Measurements from ENCODE around the gene PLEK.
"Not testable (repeated sequence)": the region's sequence is repeated elsewhere in the genome, so short reads cannot be mapped to it uniquely, and the experiment has no call there.

PLEK gene

GRCh38 chr2:68365087-68365486 lies at the start of gene PLEK:
Gene PLEK (plus strand): TSS chr2:68365282. CDS start chr2:68365352, 70 bp downstream.
- DNase-seq = peak in 1 of 2 donors; percentile 38

GRCh38 chr2:68316111-68316510 lies 49.0 kb upstream of the PLEK start:
- no peak for DNase-seq

- DNase-seq = peak in 1 of 2 donors; percentile 23
Observed at GRCh38 chr2:68317971-68318913, 46.8 kb upstream of the PLEK start.

GRCh38 chr2:68318914-68319397 lies 46.1 kb upstream of the PLEK start:
- peak in 1 of 2 donors; percentile 57 for DNase-seq

GRCh38 chr2:68319398-68320117 lies 45.5 kb upstream of the PLEK start, which contains the start of gene CNRIP1:
Gene CNRIP1 (minus strand): TSS chr2:68319949. CDS start chr2:68319400, 549 bp downstream.
- DNase-seq = peak; percentile 57 to 64

- no peak for DNase-seq
Observed at GRCh38 chr2:68320118-68320641, 44.9 kb upstream of the PLEK start.

- no peak for DNase-seq
Observed at GRCh38 chr2:68325056-68325455, 40.0 kb upstream of the PLEK start.

- DNase-seq = no peak
Observed at GRCh38 chr2:68328901-68329300, 36.2 kb upstream of the PLEK start.

GRCh38 chr2:68330691-68331090 lies 34.4 kb upstream of the PLEK start:
- DNase-seq = no peak

- DNase-seq = no peak
Observed at GRCh38 chr2:68333009-68333408, 32.1 kb upstream of the PLEK start.

- no peak for DNase-seq
Observed at GRCh38 chr2:68333931-68334330, 31.2 kb upstream of the PLEK start.

GRCh38 chr2:68336192-68336591 lies 28.9 kb upstream of the PLEK start:
- peak in 1 of 2 donors; percentile 5 for DNase-seq

GRCh38 chr2:68340226-68341061 lies 24.6 kb upstream of the PLEK start:
- DNase-seq = peak in 1 of 2 donors; percentile 25

- DNase-seq = no peak
Observed at GRCh38 chr2:68341062-68341329, 24.1 kb upstream of the PLEK start.

- DNase-seq = no peak
Observed at GRCh38 chr2:68341583-68341982, 23.5 kb upstream of the PLEK start.

GRCh38 chr2:68342470-68342869 lies 22.6 kb upstream of the PLEK start:
- no peak for DNase-seq

GRCh38 chr2:68344031-68344430 lies 21.1 kb upstream of the PLEK start:
- no peak for DNase-seq

GRCh38 chr2:68345129-68345875 lies 19.8 kb upstream of the PLEK start:
- no peak for DNase-seq

GRCh38 chr2:68349091-68349490 lies 16.0 kb upstream of the PLEK start:
- DNase-seq = not testable (repeated sequence)

GRCh38 chr2:68351997-68352396 lies 13.1 kb upstream of the PLEK start:
- no peak for DNase-seq

GRCh38 chr2:68352651-68353391 lies 12.3 kb upstream of the PLEK start:
- DNase-seq = no peak
